GM21723 (cell line): Measurements from ENCODE around the gene FBXO24.

ENCODE experiments used
- ATAC-seq: cut with Tn5 transposase; IDR thresholded peaks from one replicate; pipeline ENCODE4 v1.9.1; 2021; ENCODE audit warnings: mild to moderate bottlenecking, moderate library complexity; ENCODE audit not compliant: unreplicated experiment

The FBXO24 gene

DNA sequence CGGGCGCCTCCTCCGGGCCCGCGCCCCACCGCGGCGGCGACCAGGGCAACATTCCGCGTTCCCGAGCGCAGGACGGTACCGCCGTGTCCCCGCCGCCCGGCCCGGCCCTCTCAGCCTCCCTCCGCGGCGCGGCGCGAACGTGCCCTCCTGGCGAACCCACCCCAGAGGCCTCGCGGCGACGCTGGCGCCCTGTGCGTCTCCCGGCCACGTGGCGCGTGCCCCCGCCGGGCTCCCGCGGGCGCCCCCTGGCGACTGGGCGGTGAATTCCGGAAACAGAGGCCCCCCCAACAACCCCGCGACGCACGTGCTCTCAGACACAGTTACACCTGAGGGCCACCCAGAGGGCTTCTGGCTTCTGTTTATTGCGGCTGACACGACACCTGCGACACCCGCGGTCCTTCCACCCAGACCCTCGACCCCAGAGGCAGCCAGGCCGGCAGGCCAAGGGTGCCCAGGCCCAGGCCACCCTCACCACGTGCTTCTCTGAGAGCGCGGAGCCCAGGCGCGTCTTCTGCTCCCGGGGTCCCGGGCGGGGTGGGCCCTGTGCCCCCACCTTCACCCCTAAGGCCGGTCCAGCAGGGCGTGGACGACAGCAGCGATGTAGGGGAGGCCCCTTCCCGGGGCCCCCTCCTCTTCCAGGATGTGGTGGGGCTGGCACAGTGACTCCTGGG is 12.3 kb upstream of the FBXO24 start, which contains the start of gene SAP25:
TSS of gene SAP25 (minus strand) at position 210 of the 671 bp plus-strand sequence. CDS start at position 52, 158 bp downstream.
- no peak for ATAC-seq

DNA sequence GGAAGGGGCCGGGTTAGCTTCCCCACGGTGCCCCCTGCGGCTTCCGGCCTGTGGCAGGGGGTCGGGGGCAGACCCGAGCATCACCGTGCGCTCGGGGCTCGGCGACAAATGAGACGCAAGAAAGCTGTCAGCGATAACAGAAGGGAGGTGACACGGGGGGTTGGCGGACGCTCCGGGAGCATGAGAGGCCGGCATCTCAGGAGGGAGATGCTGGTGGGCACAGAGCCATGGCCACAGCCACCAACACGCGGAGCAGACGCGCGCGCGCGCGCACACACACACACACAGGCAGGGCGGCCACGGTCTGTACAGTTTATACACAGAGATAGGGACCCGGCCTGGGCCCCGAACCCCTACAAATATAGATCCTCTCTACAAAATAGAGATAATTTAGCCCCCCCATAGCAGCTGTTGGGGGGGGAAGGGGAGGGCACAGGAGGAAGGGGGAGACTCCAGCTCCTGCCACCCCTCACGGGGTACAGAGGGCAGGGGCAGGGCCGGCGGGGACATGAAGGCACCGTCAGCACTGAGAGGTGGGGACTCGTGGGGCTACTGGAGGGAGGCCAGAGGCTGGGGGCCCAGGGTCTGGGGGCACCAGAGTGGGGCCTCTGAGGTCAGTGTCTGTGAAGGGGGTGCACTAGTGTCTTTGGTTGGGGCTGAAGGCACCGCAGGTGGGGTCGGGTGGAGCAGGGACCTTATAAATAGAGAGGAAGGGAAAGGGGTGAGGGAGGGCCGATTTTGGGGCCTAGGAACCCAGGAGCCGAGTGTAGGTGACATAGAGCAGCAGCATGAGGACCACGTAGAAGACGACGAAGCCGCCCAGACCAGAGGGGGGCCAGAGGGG is 11.5 kb upstream of the FBXO24 start:
- no peak for ATAC-seq

DNA sequence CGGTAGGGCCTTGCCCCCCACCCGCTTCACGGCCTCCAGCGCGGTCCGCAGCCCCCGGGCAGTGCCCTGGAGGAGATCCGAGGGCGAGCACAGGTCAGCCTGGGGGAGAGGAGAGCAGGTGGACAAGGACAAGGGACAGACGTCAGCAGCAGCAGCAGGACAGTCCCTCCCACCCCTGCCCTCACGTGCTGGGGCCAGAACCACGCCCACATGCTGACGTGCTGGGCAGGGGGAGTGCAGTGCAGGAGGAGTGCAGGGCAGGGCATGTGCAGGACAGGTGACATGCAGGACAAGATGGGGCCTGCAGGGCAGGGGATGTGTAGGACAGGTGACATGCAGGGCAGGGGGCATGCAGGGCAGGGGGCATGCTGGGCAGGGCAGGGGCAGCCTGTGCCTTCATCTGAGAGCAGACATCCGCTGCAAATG is 10.9 kb upstream of the FBXO24 start:
- ATAC-seq = no peak

DNA sequence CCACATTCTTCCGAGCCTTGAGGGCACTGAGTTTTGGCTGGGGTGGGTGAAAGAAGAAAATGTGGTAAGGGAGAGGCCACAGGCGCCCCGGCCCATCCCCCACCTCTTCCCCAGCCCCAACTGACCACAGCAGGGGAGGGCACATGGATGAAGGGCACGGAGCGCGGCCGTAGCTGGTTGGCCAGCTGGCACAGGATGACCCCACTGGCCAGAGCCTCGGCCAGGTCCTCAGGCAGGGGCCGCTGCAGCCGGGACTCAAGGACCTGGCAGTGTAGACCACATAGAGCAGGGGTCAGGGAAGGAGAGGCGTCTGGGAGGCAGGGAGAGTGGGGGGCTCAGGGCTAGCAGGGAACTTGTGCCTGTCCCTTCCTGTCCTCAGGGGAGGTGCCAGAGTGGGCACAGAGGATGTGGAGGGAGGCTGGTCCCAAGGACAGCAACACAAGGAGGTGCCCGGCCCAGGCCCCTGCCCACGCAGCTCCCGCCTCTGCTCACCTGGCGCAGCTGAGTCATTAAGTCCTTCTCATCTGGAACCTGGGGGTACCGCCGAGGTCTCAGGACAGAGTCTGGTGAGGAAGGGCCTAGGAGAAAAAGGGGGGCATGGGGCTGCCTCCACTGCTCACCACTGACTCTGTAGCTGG is 10.3 kb upstream of the FBXO24 start:
- ATAC-seq = no peak

DNA sequence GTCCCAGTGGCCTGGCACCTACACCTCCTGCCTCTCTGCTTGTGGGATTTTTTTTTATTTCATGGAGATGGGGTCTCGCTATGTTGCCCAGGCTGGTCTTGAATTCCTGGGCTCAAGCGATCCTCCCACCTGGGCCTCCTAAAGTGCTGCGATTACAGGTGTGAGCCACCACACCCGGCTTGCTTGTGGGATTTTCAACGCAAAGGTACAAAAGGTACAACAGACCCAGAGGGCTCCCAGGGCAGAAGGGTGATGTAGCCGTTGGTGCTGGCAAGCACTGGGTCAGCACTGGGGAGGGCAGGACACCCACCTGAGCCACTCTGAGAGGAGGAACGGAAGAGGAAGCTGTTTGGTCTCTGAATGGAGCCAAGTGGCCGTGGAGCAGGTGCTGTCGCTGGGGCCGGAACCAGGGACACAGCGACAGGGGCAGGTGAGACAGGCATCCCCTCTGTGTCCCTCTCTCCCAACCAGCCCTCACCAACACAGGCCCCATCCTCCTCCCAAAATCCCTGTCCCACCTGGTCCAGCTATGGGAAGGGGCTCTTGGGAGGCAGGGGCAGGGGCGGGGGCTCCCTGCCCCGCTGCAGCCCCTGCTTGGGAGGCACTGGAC is 9.6 kb upstream of the FBXO24 start:
- no peak for ATAC-seq

DNA sequence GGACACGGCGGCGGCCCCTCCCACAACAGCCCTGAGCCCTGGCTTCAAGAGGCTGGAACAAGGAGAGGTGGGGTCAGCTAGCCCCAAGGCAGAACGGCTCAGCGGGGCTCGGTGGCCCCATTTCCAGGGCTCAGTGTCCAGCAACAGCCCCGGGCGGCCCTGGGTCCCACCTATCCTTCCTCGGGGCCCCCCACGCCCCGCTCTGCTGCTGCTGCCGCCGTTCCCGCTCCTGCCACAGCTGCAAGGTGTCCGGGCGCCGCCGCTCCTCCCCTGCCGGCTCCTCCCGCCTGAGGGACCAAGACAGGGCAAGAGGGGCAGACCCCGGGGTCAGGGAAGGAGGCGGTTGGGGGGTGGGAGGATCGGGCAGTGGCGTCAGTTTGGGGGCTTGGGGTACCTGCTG is 9.0 kb upstream of the FBXO24 start:
- ATAC-seq = no peak

DNA sequence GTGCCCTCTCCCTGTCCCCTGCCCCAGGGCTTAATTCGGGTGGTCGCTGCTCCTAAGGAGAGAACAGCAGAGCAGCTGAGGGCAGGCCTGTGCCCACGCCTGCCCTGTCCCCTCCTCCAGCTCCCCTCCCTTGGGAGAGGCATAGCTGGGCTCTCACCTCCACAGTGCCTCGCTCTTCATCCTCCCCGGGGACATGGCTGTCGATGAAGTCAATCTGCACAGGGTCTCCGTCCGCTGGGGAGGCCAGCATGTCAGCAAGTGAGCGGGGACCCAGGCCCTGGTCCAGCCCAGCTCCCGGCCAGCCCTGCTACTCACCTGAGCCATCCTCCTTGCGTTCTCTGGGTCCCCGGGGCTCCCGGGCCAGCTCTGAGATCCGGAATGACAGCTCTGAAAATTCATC is 8.6 kb upstream of the FBXO24 start:
- no peak for ATAC-seq

DNA sequence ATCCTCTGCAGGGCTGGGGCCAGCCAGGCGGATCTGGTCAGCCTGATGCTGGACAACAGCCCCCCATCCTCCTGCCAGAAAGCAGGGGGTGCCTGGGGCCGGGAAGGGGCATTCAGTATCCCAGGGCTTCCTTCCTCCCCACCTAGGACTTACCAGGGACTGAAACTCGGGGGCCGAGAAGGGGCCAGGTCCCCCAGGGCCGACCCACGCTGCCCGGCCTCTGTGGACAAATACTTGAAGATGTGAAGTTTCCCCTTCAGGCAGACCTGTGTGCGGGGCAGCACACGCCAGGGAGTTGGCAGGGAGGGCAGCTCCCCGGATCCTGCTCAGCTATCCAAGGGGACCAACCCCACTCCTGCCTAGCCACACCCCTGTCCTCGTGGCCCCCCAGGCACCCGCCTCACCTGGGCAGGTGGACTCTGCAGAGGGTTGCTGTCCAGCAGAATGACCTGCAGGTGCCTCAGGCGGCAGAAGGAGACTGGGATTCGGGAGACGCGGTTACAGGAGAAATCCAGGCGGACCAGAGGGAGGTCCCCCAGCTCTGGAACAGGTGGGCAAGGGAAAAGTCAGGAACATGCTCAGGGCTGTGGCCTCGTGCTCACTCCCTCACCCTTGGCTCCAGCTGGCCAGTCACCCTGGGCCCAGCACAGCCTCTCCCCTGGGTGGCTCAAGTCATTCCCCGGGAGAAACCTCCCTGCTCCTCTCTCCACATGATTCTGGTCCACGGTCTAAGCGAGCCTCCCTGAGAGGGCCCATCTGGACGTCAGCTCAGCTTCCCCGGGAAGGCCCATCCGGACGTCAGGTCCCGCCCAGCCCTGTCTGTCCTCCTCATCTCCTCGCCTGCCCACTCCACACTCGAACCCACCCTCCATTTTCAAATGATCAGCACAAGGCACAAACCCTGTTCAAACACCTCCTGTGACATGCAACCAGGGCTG is 7.6 kb upstream of the FBXO24 start:
- ATAC-seq = no peak

DNA sequence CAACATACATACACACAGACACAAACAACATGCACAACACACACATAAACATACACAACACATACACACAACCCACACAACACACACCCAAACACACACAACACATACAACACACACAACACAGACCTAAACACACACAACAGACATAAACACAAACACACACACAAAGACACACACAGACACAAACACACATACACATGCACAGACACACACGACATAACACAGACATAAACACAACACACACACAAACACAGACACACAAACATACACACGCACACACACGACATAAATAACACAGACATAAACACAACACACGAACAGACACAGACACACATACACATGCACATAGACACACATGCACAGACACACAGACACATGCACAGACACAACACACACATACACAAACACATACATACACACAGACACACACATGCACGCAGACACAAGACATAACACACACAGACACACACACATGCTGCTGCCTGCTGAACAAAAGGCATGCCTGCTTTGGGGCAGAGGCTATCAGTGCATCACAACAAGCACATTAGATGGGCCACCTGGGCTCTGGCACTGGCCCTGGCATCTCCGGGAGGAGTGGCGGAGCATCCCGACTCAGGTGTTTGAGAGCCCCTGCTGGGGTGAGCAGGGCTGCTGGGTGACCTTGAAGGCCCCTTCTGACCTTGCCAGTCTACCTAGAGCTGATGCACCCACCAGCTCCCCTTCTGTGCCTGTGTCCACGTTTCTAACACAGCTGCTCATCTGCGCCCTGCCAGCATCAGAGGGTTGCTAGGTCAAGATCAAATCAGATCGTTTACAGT is 5.5 kb upstream of the FBXO24 start:
- ATAC-seq = no peak

DNA sequence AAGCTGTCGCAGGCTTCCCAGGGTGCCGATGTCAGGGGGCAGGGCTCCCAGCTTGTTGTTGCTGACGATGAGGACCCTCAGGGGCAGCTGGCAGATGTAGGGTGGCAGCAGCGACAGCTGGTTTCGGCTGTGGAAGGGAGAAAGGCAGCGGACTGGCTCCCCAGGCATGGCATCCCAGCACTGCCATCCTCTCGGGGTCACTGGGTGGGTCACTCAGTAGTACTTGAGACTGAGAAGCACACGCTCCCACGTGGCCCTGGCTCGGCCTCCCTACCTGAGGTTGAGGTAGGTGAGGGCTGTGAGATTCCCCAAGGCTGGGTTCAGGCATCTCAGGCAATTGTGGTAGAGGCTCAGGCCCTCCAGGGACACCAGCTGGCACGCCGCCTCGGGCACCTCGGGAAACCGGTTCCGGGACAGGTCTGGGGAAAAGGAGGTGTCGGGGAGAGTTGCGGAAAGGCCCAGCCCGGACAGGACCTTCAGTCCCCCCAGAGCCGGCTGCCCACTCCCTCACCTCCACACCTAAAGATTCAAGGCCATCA is 4.0 kb upstream of the FBXO24 start:
- ATAC-seq = no peak

DNA sequence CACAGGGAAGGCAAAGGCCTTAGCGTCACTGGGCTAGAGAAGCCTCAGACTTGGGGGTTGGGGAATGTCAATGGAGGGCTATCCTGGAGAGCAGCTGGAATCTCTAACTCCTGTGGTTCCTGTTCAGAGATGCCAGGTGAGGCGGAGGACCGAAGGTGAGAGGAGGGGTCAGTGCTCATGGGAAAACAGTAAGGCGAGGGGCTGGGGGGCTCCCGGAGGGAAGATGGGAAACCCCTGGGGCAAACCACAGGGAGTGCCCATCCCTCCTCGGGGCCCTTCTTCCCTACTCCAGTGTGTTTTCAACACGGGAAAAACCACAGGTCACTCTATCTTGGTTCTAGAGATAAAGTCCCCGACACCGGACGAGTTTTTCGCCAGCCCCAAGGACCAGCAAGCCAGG is 3.5 kb upstream of the FBXO24 start:
- ATAC-seq = no peak

DNA sequence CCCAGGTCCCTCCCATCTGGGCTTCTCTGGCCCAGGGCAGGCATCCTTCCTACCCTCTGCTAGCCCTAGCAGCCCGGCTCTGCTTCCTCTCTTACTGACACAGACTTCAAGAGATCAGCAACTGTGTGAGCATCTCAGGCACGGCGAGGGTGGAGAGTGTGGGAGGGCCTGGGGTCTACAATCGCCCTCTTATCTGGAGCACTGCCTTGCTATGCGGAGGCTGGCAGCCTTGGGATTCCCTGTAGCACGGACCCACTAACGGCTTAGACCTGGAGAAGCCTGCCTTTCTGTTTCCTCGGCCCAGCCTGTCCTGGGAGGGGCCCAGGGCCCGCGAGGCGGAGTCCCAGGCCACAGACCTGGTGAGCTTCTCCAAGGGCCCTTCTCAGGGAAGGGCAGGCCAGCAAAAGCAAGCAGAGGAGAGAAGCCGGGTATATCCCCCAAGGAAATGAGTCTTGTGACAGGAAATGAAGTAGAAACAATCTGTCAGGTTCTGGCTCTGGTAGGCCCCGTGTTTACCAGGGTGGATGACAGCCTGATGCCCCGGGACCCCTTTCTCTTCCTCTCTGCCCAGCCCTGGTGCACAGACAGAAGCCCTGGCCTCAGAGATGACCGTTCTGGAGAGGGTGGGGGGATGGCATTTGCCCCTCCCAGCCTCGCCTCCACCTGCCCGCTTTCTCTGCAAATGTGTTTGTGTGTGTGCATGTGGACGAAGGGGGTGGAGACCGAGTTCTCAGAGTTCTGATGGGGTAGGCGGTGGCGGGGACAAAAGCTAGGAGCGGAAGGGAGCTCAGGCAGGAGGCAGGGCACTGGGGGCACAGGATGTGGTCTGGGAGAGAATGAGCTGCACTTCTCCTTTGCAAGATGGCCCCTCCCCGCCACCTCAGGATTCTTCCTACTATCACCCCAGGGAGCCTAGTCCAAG is 2.7 kb upstream of the FBXO24 start:
- no peak for ATAC-seq

DNA sequence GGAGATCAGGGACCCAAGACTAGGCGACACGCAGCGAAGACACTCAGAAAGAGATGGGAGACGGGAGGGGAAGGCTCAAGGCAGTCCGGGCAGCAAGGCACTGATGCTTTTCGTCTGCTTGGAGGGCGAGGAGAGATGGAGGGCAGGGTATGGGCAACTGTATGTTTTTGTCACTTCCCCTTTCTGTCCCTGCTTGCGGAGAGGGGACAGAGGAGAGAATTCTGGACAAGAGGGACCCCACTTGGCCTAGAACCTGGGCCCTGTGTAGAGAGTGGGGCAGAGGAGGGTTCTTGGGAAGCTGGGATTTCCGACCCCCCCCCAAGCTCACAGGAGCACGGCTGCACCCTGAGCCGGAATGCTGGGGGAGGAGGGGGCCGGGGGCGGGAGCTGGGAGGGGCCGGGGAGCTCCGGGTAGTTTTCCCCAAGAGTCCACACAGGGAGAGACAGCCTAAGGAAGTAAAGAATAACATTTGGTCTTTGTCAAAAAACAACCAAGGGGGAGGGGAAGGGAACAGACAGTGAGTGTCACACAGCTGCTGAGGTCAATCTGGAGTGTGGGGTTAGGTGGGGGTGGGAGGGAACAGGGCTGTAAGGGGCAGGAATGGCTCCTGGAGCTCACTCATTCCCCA is 2.0 kb upstream of the FBXO24 start:
- ATAC-seq = no peak

DNA sequence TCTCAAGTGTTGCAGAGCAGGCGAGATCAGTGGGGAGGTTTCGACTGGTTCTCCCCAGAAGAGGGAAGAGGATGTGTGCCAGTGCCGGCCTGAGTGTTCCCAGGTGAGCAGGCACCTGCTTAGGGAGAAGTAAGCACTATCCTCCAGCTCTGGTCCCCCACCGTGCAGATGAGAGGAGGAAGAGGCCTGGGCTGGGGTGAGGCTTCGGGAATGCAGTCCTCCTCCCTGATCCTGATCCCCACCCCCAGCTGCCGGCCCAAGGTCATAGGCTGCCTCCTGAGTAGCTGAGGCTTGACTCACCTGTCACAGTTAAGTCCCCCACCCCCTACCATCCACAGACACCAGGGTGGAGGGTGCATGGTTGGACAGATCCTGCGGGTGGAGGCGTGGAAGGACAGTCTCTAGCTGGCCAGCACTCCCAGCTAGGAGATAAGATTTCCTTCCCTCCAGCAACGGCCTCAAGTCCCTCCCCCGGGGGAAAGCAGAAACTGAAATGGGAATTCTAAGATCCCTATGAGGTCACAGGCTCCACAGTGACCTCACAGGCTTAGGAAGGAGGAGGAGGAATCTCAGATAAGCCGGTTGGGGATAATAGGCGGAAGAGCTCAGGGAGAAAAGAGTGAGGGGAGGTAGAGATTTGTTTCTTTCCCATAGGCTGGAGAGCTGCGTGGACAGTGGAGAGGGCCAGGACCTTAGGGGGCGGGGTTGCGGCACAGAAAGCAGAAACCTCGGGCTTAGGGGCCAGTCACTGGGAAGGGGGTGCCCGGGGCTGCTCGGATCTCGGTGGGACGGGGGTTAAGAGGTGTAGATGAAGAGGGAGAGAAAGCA is 1.2 kb upstream of the FBXO24 start:
- no peak for ATAC-seq

DNA sequence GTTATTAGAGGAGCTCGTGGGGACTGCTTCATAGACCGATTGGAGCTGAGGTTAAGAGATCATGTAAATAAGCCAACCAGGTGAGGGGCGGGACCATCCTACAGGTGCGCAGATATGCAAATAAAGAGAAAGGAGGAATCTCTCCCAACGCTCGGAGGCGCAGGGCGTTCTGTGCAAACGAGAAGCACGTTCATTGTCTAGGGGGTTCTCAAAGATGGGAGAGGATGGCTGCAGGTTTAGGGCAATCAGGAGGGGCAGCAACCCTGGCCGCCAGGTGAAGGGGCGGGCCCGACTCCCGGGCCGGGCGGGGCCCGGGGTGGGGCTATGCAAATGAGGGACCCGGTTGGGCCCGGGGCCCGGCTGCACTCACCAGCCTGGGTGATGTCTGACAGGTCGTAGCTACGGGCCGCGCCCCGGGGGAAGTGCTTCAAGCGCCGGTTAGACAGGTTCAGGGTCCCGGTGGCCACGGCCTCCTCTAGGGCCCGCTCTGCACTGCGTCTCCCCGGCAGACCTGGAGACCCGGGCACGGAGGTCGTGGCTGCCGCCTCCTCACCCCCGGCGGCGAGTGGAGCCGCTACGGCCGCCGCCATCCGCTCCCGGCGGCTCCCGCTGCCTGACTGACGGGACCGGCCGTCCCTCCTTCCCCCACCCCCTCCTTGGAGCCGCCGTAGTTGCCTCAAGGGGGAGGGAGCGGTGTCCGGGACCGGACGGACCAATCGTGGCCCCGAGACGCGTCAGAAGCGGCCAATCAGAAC is 440 bp upstream of the FBXO24 start, which contains the start of gene LRCH4:
TSS of gene LRCH4 (minus strand) at position 619 of the 755 bp plus-strand sequence. CDS start at position 590, 29 bp downstream.
- peak; percentile 35 for ATAC-seq

DNA sequence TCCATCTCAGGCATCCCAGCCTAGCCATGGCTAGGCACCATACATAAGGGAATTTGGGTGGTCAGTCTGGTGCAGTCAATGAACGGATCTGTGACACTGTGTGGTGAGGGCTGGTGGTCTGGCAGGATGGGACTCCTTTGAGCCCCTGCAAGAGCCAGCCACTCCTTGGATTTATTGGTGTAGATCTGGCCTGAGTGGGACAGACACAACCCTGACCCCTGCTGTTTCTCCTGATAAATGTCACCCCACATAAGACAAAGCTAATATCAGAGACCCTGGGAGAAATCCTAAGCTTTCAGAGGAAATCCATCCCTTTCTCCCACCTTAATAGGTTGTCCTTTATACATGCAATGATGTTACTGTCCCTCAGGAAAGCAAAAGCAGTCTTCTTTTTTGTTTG is 2.3 kb downstream of the FBXO24 start:
- ATAC-seq = no peak
